T-cell (primary cell): Measurements from ENCODE around the gene KIAA0930. TPM values are rescaled to one million over a fixed set of nuclear protein-coding genes. Genes with fewer than 3 reads are reported as not detected.
A peak's percentile ranks its signal among the peaks of the same experiment; 100 is the strongest.

Source experiments
- ATAC-seq, 4 experiments: fragments of 200-7000 bp in 3 of 4; fragments of 150-1000 bp in 1 of 4; cut with Tn5 transposase; replicated peaks in 1 of 4; 1 replicate in 3 of 4; 2 replicates in 1 of 4; pipeline ENCODE4 v1.10.0; 2021; ENCODE audit warnings: moderate library complexity in 3 of 4, mild to moderate bottlenecking in 2 of 4, moderate number of reproducible peaks in 1 of 4
- CTCF ChIA-PET, 2 donors: fragments of 300-600 bp; sonication (Branson Sonifier 250); formaldehyde crosslinking; loops; one replicate each; lab custom pipeline; 2022; ENCODE audit warnings: antibody characterized with exemption in 2 of 2; lab: Charles Lee
- POLR2A ChIA-PET, 2 donors: fragments of 300-600 bp; sonication (Branson Sonifier 250); formaldehyde crosslinking; loops; one replicate each; lab custom pipeline; 2022; ENCODE audit warnings: antibody characterized with exemption in 2 of 2; lab: Charles Lee
- DNase-seq, 35 experiments: peaks; one replicate each; pipeline versions ENCODE4 v3.0.0 to v3.0.0-alpha.2; 2013 to 2023
- H3K27ac ChIP-seq: one replicate; pipeline ENCODE4 v1.5.1; 2013; ENCODE audit warnings: low read length
- H3K27me3 ChIP-seq, 2 experiments: replicated peaks in 1 of 2; 1 replicate in 1 of 2; 2 replicates in 1 of 2; pipeline versions ENCODE4 v1.6.1 to v1.7.0; 2013; ENCODE audit warnings: low read length in 1 of 2, mixed read lengths in 1 of 2; ENCODE audit not compliant: control insufficient read depth in 2 of 2, insufficient read depth in 2 of 2; ENCODE audit errors: extremely low read depth in 1 of 2
- H3K36me3 ChIP-seq, 2 donors: 1 replicate in 1 of 2; 2 replicates in 1 of 2; pipeline versions ENCODE4 v1.6.1 to v1.7.0; 2013; ENCODE audit warnings: low read length in 1 of 2; ENCODE audit not compliant: control insufficient read depth in 2 of 2, insufficient read depth in 1 of 2; ENCODE audit errors: extremely low read depth in 1 of 2
- H3K4me1 ChIP-seq, 2 experiments: 1 replicate in 1 of 2; 2 replicates in 1 of 2; pipeline versions ENCODE4 v1.6.1 to v1.7.0; 2013; ENCODE audit warnings: low read length in 2 of 2, mixed read lengths in 1 of 2; ENCODE audit not compliant: insufficient read depth in 2 of 2, control insufficient read depth in 1 of 2; ENCODE audit errors: extremely low read depth in 1 of 2
- H3K4me3 ChIP-seq, 2 donors: 1 replicate in 1 of 2; 2 replicates in 1 of 2; pipeline versions ENCODE4 v1.5.1 to v1.7.0; 2013; ENCODE audit warnings: mild to moderate bottlenecking in 2 of 2, low read length in 1 of 2, moderate library complexity in 1 of 2; ENCODE audit not compliant: control insufficient read depth in 1 of 2; ENCODE audit errors: extremely low read depth in 1 of 2
- H3K9me3 ChIP-seq: 2 replicates; pipeline ENCODE4 v1.7.0; 2013
- H3K27ac Mint-ChIP-seq, 2 donors: one replicate each; pipeline ENCODE4 v1.8.0; 2020 to 2021; ENCODE audit warnings: mild to moderate bottlenecking in 2 of 2, mixed read lengths in 2 of 2
- H3K27me3 Mint-ChIP-seq, 2 donors: one replicate each; pipeline ENCODE4 v1.8.0; 2021 to 2022; ENCODE audit warnings: mixed read lengths in 2 of 2
- H3K36me3 Mint-ChIP-seq: one replicate; pipeline ENCODE4 v1.8.0; 2021; ENCODE audit warnings: mixed read lengths
- H3K4me1 Mint-ChIP-seq, 3 donors: one replicate each; pipeline ENCODE4 v1.8.0; 2020 to 2022; ENCODE audit warnings: mixed read lengths in 3 of 3, mild to moderate bottlenecking in 1 of 3
- H3K4me3 Mint-ChIP-seq, 3 donors: one replicate each; pipeline ENCODE4 v1.8.0; 2020 to 2022; ENCODE audit warnings: mild to moderate bottlenecking in 3 of 3, mixed read lengths in 3 of 3, moderate library complexity in 3 of 3
- H3K9me3 Mint-ChIP-seq, 3 donors: one replicate each; pipeline ENCODE4 v1.8.0; 2020 to 2022; ENCODE audit warnings: mixed read lengths in 3 of 3
- WGBS: methylation state at CpG from one replicate; pipeline ENCODE4 v1.1.5; 2013; ENCODE audit warnings: missing lambda C conversion rate; ENCODE audit not compliant: insufficient coverage; 5-methylcytosine and 5-hydroxymethylcytosine counted together
- total RNA-seq, 35 experiments: library from RNA in 6 of 35; stranded (reverse) in 6 of 35; fragments of 120-200 nt in 1 of 35; gene quantifications; one replicate each; pipeline versions ENCODE4 v1.2.1 to v1.2.4 and lab custom pipeline; 2013 to 2026

Gene KIAA0930
- total RNA-seq, 5 donors from 2014 or later (not counting 1 experiment from before 2014, with no cell fraction given) = 21.2 to 40.2 (median 30.8) TPM

GRCh38 chr22:45248832-45249561 is 8.3 kb upstream of the KIAA0930 start:
- H3K27ac Mint-ChIP-seq = peak overlapping the region; percentile 48 to 65
- 60% methylated on average over 1 of the region's 8 CpGs for WGBS
- peak overlapping the region in 1 of 3 donors; percentile 28 for H3K4me3 Mint-ChIP-seq

GRCh38 chr22:45246060-45246985 is 5.6 kb upstream of the KIAA0930 start:
- Mint-ChIP-seq H3K27ac (peak overlapping the region; percentile 87 to 91), H3K36me3 (no peaks in the 10 kb centered on the region), H3K27me3 (no peaks in the 10 kb centered on the region), H3K4me3 (peak overlapping the region in 1 of 3 donors; percentile 35), H3K4me1 (peaks cover 18 to 38% (median 21%) of the 10 kb centered on the region in 3 donors), H3K9me3 (no peaks in the 10 kb centered on the region)
- POLR2A ChIA-PET = no interaction called here
- Histone ChIP-seq H3K4me1 (peaks cover 0 to 32% of the 10 kb centered on the region in 2 experiments), H3K36me3 (no peaks in the 10 kb centered on the region), H3K9me3 (no peaks in the 10 kb centered on the region), H3K27me3 (no peaks in the 10 kb centered on the region), H3K27ac (peak overlapping the region; percentile 47), H3K4me3 (no peak overlapping the region)
- WGBS = 93% methylated on average over 11 of the region's 13 CpGs
- ATAC-seq = peak in 2 of 4 experiments; percentile 20 to 29
- CTCF ChIA-PET = interaction anchor here (0.6 to 0.8 kb wide), 4 partner anchors 21 to 723 kb away, joined by 3 to 12 read pairs (median 4); no protein-coding TSS in a partner anchor
- no peak for DNase-seq

More at GRCh38 chr22:45248832-45249561, 8.3 kb upstream of the KIAA0930 start:
- Mint-ChIP-seq H3K4me1 (peaks cover 9 to 34% (median 16%) of the 10 kb centered on the region in 3 donors), H3K36me3 (no peaks in the 10 kb centered on the region), H3K9me3 (no peaks in the 10 kb centered on the region), H3K27me3 (no peaks in the 10 kb centered on the region)
- no peaks in the 10 kb centered on the region for H3K9me3 ChIP-seq
- H3K27me3 ChIP-seq = no peaks in the 10 kb centered on the region
- ChIA-PET CTCF (interaction anchor here in 1 of 2 donors (0.6 kb wide), 1 partner anchor 17 kb away, joined by 3 read pairs; no protein-coding TSS in a partner anchor), POLR2A (no interaction called here)
- H3K27ac ChIP-seq = no peak overlapping the region
- ATAC-seq (peak in 1 of 4 experiments; percentile 34), DNase-seq (peak in 1 of 35 experiments; percentile 24)
- peaks cover 0 to 34% of the 10 kb centered on the region in 2 experiments for H3K4me1 ChIP-seq
- no peaks in the 10 kb centered on the region for H3K36me3 ChIP-seq
- H3K4me3 ChIP-seq = no peak overlapping the region

GRCh38 chr22:45244916-45245315 is 4.2 kb upstream of the KIAA0930 start:
- ATAC-seq (no peak), DNase-seq (no peak)
- no peaks in the 10 kb centered on the region for H3K9me3 Mint-ChIP-seq
- peak overlapping the region; percentile 32 to 58 for H3K27ac Mint-ChIP-seq
- H3K4me3 ChIP-seq = no peak overlapping the region
- no peaks in the 10 kb centered on the region for H3K27me3 Mint-ChIP-seq
- H3K27me3 ChIP-seq = no peaks in the 10 kb centered on the region
- no peak overlapping the region for H3K4me3 Mint-ChIP-seq
- peaks cover 24 to 46% (median 26%) of the 10 kb centered on the region in 3 donors for H3K4me1 Mint-ChIP-seq
- H3K36me3 ChIP-seq = no peaks in the 10 kb centered on the region
- ChIA-PET CTCF (no interaction called here), POLR2A (no interaction called here)
- H3K9me3 ChIP-seq = no peaks in the 10 kb centered on the region
- peaks cover 0 to 40% of the 10 kb centered on the region in 2 experiments for H3K4me1 ChIP-seq
- WGBS = no CpG with 5 or more reads among the region's 4 CpGs
- no peaks in the 10 kb centered on the region for H3K36me3 Mint-ChIP-seq
- no peak overlapping the region for H3K27ac ChIP-seq

GRCh38 chr22:45242778-45243191 is 2.1 kb upstream of the KIAA0930 start:
- H3K4me1 ChIP-seq = peaks cover 3 to 43% of the 10 kb centered on the region in 2 experiments
- Mint-ChIP-seq H3K9me3 (no peaks in the 10 kb centered on the region), H3K4me3 (no peak overlapping the region), H3K27me3 (no peaks in the 10 kb centered on the region), H3K27ac (peak overlapping the region in 1 of 2 donors; percentile 46), H3K4me1 (peaks cover 29 to 52% (median 43%) of the 10 kb centered on the region in 3 donors), H3K36me3 (no peaks in the 10 kb centered on the region)
- no peak for DNase-seq
- no peaks in the 10 kb centered on the region for H3K36me3 ChIP-seq
- no peak overlapping the region for H3K27ac ChIP-seq
- H3K27me3 ChIP-seq = no peaks in the 10 kb centered on the region
- no peak overlapping the region for H3K4me3 ChIP-seq
- no peak for ATAC-seq
- WGBS = 96% methylated on average over 3 of the region's 7 CpGs
- CTCF ChIA-PET = no interaction called here
- H3K9me3 ChIP-seq = no peaks in the 10 kb centered on the region
- POLR2A ChIA-PET = no interaction called here

- H3K36me3 ChIP-seq = peaks cover 3% of the 10 kb centered on the region in 2 donors
- POLR2A ChIA-PET = no interaction called here
- peaks cover 23 to 56% (median 46%) of the 10 kb centered on the region in 3 donors for H3K4me1 Mint-ChIP-seq
- H3K4me3 ChIP-seq = peak overlapping the region; percentile 62 to 71
- peak overlapping the region; percentile 88 to 96 (median 92) for H3K4me3 Mint-ChIP-seq
- H3K4me1 ChIP-seq = peaks cover 3 to 42% of the 10 kb centered on the region in 2 experiments
- CTCF ChIA-PET = no interaction called here
- DNase-seq (peak in 19 of 35 experiments; percentile 11 to 39 (median 20)), ATAC-seq (peak in 3 of 4 experiments; percentile 42 to 56 (median 49))
- no peak overlapping the region for H3K27ac ChIP-seq
- H3K9me3 Mint-ChIP-seq = no peaks in the 10 kb centered on the region
- H3K36me3 Mint-ChIP-seq = peaks cover 2% of the 10 kb centered on the region
- H3K27me3 ChIP-seq = no peaks in the 10 kb centered on the region
- H3K27ac Mint-ChIP-seq = peak overlapping the region; percentile 71 to 80
- H3K27me3 Mint-ChIP-seq = no peaks in the 10 kb centered on the region
- WGBS = under 1% methylated on average over 52 of the region's 73 CpGs
- no peaks in the 10 kb centered on the region for H3K9me3 ChIP-seq
These were observed 437 bp downstream of the KIAA0930 start for GRCh38 chr22:45240104-45240809.
